Ectodermal cell (in vitro differentiated cells): Measurements from ENCODE around the gene GPR17. TPM values are rescaled to one million over a fixed set of nuclear protein-coding genes. Genes with fewer than 3 reads are reported as not detected.

Source experiments
- H3K27ac ChIP-seq: 2 replicates; pipeline ENCODE4 v1.7.0; 2013; ENCODE audit warnings: mild to moderate bottlenecking, low read depth, low read length; ENCODE audit not compliant: insufficient read depth, poor library complexity, severe bottlenecking
- H3K27me3 ChIP-seq: 2 replicates; pipeline ENCODE4 v1.7.0; 2013; ENCODE audit warnings: mild to moderate bottlenecking, low read length; ENCODE audit not compliant: insufficient read depth, control insufficient read depth, poor library complexity, severe bottlenecking
- H3K36me3 ChIP-seq: one replicate; pipeline ENCODE4 v1.7.0; 2013; ENCODE audit warnings: low read length; ENCODE audit not compliant: control insufficient read depth, insufficient read depth
- H3K4me1 ChIP-seq: one replicate; pipeline ENCODE4 v1.7.0; 2013; ENCODE audit warnings: low read length; ENCODE audit not compliant: control insufficient read depth, insufficient read depth
- H3K4me3 ChIP-seq: 2 replicates; pipeline ENCODE4 v1.7.0; 2013; ENCODE audit warnings: low read depth, low read length, control low read depth; ENCODE audit not compliant: insufficient read depth
- H3K9me3 ChIP-seq: 2 replicates; pipeline ENCODE4 v1.7.0; 2013; ENCODE audit warnings: mild to moderate bottlenecking, low read length, moderate library complexity; ENCODE audit not compliant: control insufficient read depth
- WGBS, 2 experiments: methylation state at CpG; one replicate each; pipeline ENCODE4 v1.1.7; 2013; ENCODE audit warnings: missing lambda C conversion rate in 2 of 2; 5-methylcytosine and 5-hydroxymethylcytosine counted together
- polyA plus RNA-seq, 4 experiments: library from polyadenylated mRNA; stranded (reverse); fragments of 50-300 nt; gene quantifications; one replicate each; pipeline ENCODE4 v1.2.3, GENCODE V29; 2013

Gene GPR17
- not detected for polyA plus RNA-seq (2013, experiment 1 of 4)
- polyA plus RNA-seq (2013, experiment 2 of 4): 0.21 TPM
- 0.32 TPM for polyA plus RNA-seq (2013, experiment 3 of 4)
- polyA plus RNA-seq (2013, experiment 4 of 4): 0.36 TPM

GRCh38 chr2:127645395-127646291 lies at the start of gene GPR17:
TSS of gene GPR17 (plus strand) at chr2:127646153. CDS start at chr2:127650736, 4,583 bp downstream.
- Histone ChIP-seq H3K27ac (no peak within 1 kb of the TSS), H3K4me3 (no peak within 1 kb of the TSS), H3K9me3 (no peaks in the 10 kb centered on the region), H3K4me1 (peaks cover 19% of the 10 kb centered on the region), H3K36me3 (no peaks in the 10 kb centered on the region), H3K27me3 (no peaks in the 10 kb centered on the region)
- 85% methylated on average over 37 of the region's 37 CpGs for WGBS, 2 experiments

GRCh38 chr2:127596311-127597045 lies 49.5 kb upstream of the GPR17 start:
- Histone ChIP-seq H3K9me3 (no peaks in the 10 kb centered on the region), H3K4me1 (no peaks in the 10 kb centered on the region), H3K27ac (no peak overlapping the region), H3K27me3 (no peaks in the 10 kb centered on the region), H3K4me3 (no peak overlapping the region), H3K36me3 (no peaks in the 10 kb centered on the region)
- WGBS, 2 experiments: 94 to 95% methylated on average over 14 of the region's 14 CpGs

DNA sequence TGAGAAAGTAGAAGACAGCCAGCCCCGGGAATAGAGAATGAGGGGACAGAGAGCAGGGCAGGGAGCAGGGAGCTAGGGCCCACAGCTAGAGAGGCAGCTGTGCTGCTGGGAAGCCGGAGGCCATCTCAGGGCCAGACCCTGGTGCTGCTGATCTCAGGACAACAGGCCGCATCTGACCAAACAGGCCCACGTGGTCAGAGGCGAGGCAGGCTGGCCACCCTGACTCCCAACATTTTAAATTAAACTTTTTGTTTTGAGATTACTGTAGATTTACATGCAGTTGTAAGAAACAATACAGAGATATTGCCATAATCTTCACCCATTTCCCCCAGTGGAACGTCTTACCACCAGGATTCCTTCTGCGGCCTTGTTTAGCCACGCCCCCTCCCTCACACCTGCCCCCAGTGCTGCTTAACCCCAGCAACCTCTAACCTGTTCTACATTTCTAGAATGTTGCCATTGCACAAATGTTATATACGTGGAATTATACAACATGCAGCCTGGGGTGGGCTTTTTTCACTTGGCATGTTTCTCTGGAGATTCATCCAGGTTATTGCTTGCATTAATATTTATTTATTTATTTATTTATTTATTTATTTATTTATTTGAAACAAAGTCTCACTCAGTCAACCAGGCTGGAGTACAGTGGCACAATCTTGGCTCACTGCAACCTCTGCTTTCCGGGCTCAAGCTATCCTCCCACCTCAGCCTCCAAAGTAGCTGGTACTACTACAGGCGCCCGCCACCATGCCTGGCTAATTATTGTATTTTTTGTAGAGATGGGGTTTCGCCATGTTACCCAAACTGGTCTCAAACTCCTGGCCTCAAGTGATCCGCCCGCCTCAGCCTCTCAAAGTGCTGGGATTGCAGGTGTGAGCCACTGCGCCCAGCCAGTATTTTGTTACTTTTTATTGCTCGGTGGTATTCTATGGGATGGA lies 48.6 kb upstream of the GPR17 start:
- Histone ChIP-seq H3K27me3 (no peaks in the 10 kb centered on the region), H3K9me3 (no peaks in the 10 kb centered on the region), H3K27ac (no peak overlapping the region), H3K4me3 (no peak overlapping the region), H3K36me3 (no peaks in the 10 kb centered on the region), H3K4me1 (no peaks in the 10 kb centered on the region)
- 92 to 93% methylated on average over 15 to 16 of the region's 17 CpGs for WGBS, 2 experiments

DNA sequence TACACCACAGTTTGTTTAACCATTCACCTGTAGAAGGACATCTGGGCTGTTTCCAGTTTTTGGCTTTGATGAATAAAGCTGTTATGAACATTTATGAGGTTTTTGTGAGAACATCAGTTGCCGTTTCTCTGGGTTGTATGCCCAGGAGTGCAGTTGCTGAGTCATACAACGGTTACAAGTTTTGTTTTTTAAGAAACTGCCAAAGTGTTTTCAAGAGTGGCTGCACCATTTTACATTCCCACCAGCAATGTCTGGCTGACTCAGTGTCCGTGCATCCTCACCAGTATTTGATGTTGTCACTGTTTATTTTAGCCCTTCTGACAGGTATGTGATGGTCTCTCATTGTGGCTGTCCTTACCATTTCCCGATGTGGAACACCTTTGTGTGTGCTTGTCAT lies 48.0 kb upstream of the GPR17 start:
- Histone ChIP-seq H3K4me3 (no peak overlapping the region), H3K27me3 (no peaks in the 10 kb centered on the region), H3K4me1 (no peaks in the 10 kb centered on the region), H3K9me3 (no peaks in the 10 kb centered on the region), H3K36me3 (no peaks in the 10 kb centered on the region), H3K27ac (no peak overlapping the region)
- 93 to 97% methylated on average over 4 of the region's 4 CpGs for WGBS, 2 experiments

GRCh38 chr2:127598711-127599110 lies 47.2 kb upstream of the GPR17 start:
- H3K27me3 ChIP-seq: no peaks in the 10 kb centered on the region
- WGBS, 2 experiments: 95 to 100% methylated on average over 2 to 3 of the region's 3 CpGs
- no peaks in the 10 kb centered on the region for H3K36me3 ChIP-seq
- H3K27ac ChIP-seq: no peak overlapping the region
- H3K4me1 ChIP-seq: no peaks in the 10 kb centered on the region
- H3K9me3 ChIP-seq: no peaks in the 10 kb centered on the region
- no peak overlapping the region for H3K4me3 ChIP-seq

DNA sequence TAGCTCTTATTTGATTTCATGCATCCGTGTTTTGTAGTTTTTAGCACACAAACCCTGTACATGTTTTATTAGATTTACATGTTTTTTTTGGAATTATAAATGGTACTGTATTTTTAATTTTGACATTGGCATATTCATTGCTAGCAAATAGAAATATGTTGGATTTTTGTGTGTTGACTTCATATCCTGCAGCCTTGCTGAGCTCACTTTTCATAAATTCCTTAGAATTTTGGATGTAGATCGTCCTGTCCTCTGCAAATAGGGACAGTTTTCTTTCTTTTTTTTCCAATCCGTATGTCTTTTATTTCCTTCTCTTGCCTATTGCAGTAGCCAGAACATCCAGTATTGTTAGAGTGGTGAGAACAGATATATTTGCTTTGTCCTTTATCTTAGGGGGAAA lies 46.7 kb upstream of the GPR17 start:
- no peaks in the 10 kb centered on the region for H3K27me3 ChIP-seq
- WGBS, 2 experiments: 88 to 100% methylated on average over 2 to 3 of the region's 3 CpGs
- no peaks in the 10 kb centered on the region for H3K9me3 ChIP-seq
- no peaks in the 10 kb centered on the region for H3K36me3 ChIP-seq
- no peak overlapping the region for H3K27ac ChIP-seq
- no peaks in the 10 kb centered on the region for H3K4me1 ChIP-seq
- H3K4me3 ChIP-seq: no peak overlapping the region

GRCh38 chr2:127604986-127605385 lies 41.0 kb upstream of the GPR17 start:
- Histone ChIP-seq H3K36me3 (no peaks in the 10 kb centered on the region), H3K27me3 (no peaks in the 10 kb centered on the region), H3K4me1 (no peaks in the 10 kb centered on the region), H3K4me3 (no peak overlapping the region), H3K9me3 (no peaks in the 10 kb centered on the region), H3K27ac (no peak overlapping the region)
- WGBS, 2 experiments: 94% methylated on average over 8 of the region's 8 CpGs

DNA sequence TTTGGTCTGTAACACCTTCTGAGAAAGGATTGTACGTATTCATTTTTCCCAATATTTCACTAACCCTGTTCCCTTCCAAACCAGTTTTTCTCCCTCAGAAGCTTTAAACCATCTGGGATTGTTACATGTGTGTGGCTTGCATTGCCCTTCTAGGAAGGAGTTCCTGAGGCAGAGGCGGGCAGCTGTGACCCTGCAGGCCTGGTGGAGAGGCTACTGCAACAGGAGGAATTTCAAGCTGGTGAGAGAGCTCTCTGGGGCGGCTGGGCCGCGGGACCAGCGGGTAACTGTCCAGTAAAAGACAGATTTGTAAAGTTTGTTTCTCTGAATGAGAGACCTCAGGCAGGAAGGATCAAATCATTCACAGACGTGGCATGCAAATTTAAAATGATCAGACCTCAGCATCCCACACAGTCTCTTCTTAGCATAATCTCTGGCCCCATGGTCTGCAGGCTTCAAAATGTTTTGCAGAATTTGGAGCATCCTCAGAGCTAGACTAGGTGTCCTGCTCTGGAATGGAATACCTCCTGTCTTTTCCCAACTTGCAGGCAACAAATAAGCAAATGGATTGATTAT lies 40.2 kb upstream of the GPR17 start:
- Histone ChIP-seq H3K4me3 (no peak overlapping the region), H3K27ac (no peak overlapping the region), H3K27me3 (no peaks in the 10 kb centered on the region), H3K4me1 (no peaks in the 10 kb centered on the region), H3K36me3 (no peaks in the 10 kb centered on the region), H3K9me3 (no peaks in the 10 kb centered on the region)
- 88 to 93% methylated on average over 7 of the region's 7 CpGs for WGBS, 2 experiments

DNA sequence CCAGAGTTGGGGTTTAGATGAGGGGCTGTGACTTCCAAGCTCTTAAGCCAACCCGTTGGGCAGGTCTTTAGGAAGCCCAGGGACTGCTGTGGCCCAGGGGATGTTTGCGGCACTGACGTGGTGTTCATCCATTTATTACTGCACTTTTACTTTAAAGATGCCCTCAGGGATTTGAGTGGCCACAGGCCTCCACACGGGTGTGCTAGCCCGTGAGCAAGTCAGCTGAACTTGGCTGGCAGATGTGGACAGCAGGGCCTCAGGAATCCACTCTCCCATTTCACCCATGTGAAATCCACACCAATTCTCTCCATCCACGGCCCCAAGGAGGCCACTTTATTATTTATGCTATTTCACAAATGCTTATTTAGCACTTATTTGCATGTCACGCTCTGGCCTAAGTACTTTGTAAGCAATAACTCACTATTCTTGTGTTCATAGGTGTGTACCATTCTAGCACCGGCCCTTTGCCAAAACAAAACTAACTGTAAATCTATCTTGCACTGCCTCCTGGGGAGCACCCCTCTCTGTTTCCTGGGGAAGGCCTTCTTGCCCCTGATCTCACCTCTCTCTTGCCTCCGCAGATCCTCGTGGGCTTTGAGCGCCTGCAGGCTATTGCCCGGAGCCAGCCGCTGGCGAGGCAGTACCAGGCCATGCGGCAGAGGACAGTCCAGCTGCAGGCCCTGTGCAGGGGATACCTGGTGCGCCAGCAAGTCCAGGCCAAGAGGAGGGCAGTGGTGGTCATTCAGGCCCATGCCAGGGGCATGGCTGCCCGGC lies 39.1 kb upstream of the GPR17 start:
- no peaks in the 10 kb centered on the region for H3K4me1 ChIP-seq
- no peak overlapping the region for H3K27ac ChIP-seq
- no peaks in the 10 kb centered on the region for H3K27me3 ChIP-seq
- H3K4me3 ChIP-seq: no peak overlapping the region
- H3K9me3 ChIP-seq: no peaks in the 10 kb centered on the region
- H3K36me3 ChIP-seq: no peaks in the 10 kb centered on the region
- 93 to 95% methylated on average over 17 of the region's 17 CpGs for WGBS, 2 experiments
